IPS-18c (cell line): ENCODE data around the gene ATCAY.

Source experiments
- H3K4me3 ChIP-seq: 2 replicates; pipeline ENCODE4 v1.7.0; 2013; ENCODE audit warnings: low read depth, mild to moderate bottlenecking, low read length, moderate library complexity; ENCODE audit not compliant: insufficient read depth
- H3K9me3 ChIP-seq: one replicate; pipeline ENCODE4 v1.6.1; 2013; ENCODE audit warnings: mild to moderate bottlenecking, low read length, moderate library complexity; ENCODE audit not compliant: control insufficient read depth, insufficient read depth

ATCAY gene

DNA sequence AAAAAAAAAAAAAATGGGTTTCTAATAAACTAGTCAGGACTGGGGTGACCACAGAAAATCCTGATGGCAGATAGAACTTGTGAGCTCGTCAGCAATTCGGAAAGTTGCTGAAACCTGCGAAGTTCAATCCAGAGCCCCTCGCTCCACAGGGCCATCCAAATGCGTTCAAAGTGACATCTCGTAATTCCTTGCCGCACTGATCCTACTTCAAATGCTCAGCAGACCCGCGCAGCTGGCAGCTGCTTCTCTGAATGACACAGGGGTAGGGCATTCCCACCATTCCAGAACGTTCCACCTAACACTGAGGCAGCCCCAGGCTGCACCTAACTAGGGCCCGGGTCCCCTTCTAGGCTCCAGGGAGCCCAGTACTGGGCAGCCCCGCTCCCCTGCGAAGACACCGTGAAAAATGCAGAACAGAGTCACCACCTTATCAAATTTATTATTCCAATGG lies 95.2 kb downstream of the ATCAY start:
- Histone ChIP-seq H3K9me3 (no peaks in the 10 kb centered on the region), H3K4me3 (no peak overlapping the region)

DNA sequence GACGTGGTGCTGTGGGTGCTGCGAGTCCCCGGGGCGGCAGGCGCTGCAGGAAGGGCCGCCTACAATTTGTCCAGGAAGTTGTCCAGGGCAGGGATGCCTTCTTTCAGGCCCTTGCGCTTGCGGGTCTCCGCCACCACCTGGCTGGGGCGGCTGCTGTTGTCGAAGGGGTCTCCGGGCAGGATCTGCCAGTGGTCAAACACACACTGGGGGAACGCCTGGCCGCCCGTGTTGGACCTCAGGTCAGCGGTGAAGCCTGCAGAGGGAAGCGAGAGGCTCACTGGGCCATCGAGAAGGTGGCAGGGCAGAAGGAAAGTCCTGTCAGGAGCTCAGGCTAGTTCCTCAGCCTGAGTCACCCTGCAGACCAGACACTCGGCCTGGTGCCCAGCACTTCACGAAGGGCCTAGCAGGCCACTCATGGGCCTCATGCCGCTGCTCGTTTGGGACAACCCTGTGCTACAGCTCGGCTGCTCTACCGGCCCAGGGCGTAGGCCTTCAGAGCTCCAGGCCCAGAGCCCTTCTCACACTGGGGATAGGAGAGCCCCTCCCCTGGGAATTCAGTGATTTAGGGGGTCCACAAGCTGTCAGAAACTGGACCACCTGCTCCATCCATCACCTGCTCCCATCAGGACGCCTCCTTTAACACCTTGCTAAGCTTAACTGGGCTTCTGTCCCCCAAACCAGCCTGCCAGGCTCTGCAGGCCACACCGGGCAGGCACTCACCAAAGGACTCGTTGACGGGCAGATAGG lies 96.2 kb downstream of the ATCAY start:
- Histone ChIP-seq H3K9me3 (no peaks in the 10 kb centered on the region), H3K4me3 (no peak overlapping the region)
